ENCODE data around the gene SZRD1. TPM values are rescaled to one million over a fixed set of nuclear protein-coding genes. Genes with fewer than 3 reads are reported as not detected.

SZRD1 gene
- 116 to 121 TPM (median 119 TPM) in 3 replicates for total RNA-seq

- Mint-ChIP-seq H3K4me1 (peaks cover 24% of the 10 kb centered on the region), H3K27ac (peak within 1 kb of the TSS; percentile 99), H3K27me3 (ENCODE audit: low read depth) (no peaks in the 10 kb centered on the region), H3K4me3 (peak within 1 kb of the TSS; percentile 85), H3K36me3 (no peaks in the 10 kb centered on the region), H3K9me3 (no peaks in the 10 kb centered on the region)
- no peak for TF ChIP-seq CTCF (IDR thresholded peaks at IDR 0.05; ENCODE audit: unreplicated experiment)
- peak; percentile 91 to 93 for DNase-seq (ENCODE audit: low spot score in 2 of 2, unreplicated experiment in 2 of 2)
These were observed at the start of gene SZRD1 for GRCh38 chr1:16366722-16367257. TSS of gene SZRD1 (plus strand) at chr1:16367242. CDS start at chr1:16367258, 16 bp downstream.

GRCh38 chr1:16318555-16318954 is 48.5 kb upstream of the SZRD1 start:
- Mint-ChIP-seq H3K27ac (peak overlapping the region; percentile 23), H3K27me3 (ENCODE audit: low read depth) (no peaks in the 10 kb centered on the region), H3K4me1 (peaks cover 8% of the 10 kb centered on the region), H3K9me3 (no peaks in the 10 kb centered on the region), H3K4me3 (no peak overlapping the region), H3K36me3 (peaks cover 6% of the 10 kb centered on the region)
- no peak for DNase-seq (ENCODE audit: low spot score in 2 of 2, unreplicated experiment in 2 of 2)
- TF ChIP-seq CTCF (IDR thresholded peaks at IDR 0.05; ENCODE audit: unreplicated experiment): no peak

- Mint-ChIP-seq H3K27me3 (ENCODE audit: low read depth) (no peaks in the 10 kb centered on the region), H3K4me3 (no peak overlapping the region), H3K36me3 (no peaks in the 10 kb centered on the region), H3K27ac (no peak overlapping the region), H3K9me3 (no peaks in the 10 kb centered on the region), H3K4me1 (peaks cover 8% of the 10 kb centered on the region)
- no peak for DNase-seq (ENCODE audit: low spot score in 2 of 2, unreplicated experiment in 2 of 2)
- TF ChIP-seq CTCF (IDR thresholded peaks at IDR 0.05; ENCODE audit: unreplicated experiment): no peak
These were observed 45.7 kb upstream of the SZRD1 start for GRCh38 chr1:16321176-16321867.

GRCh38 chr1:16324456-16324890 is 42.6 kb upstream of the SZRD1 start:
- Mint-ChIP-seq H3K27me3 (ENCODE audit: low read depth) (no peaks in the 10 kb centered on the region), H3K36me3 (peaks cover 4% of the 10 kb centered on the region), H3K4me3 (no peak overlapping the region), H3K9me3 (no peaks in the 10 kb centered on the region), H3K4me1 (no peaks in the 10 kb centered on the region), H3K27ac (no peak overlapping the region)
- DNase-seq (ENCODE audit: low spot score in 2 of 2, unreplicated experiment in 2 of 2): no peak
- no peak for TF ChIP-seq CTCF (IDR thresholded peaks at IDR 0.05; ENCODE audit: unreplicated experiment)

- Mint-ChIP-seq H3K27ac (peak overlapping the region; percentile 48), H3K4me1 (no peaks in the 10 kb centered on the region), H3K9me3 (no peaks in the 10 kb centered on the region), H3K4me3 (no peak overlapping the region), H3K36me3 (peaks cover 4% of the 10 kb centered on the region), H3K27me3 (ENCODE audit: low read depth) (no peaks in the 10 kb centered on the region)
- no peak for TF ChIP-seq CTCF (IDR thresholded peaks at IDR 0.05; ENCODE audit: unreplicated experiment)
- DNase-seq (ENCODE audit: low spot score in 2 of 2, unreplicated experiment in 2 of 2): no peak
These were observed 40.1 kb upstream of the SZRD1 start for GRCh38 chr1:16326833-16327404.

All from mesothelial cell of epicardium (in vitro differentiated cells).